ENCODE results near the gene TNNI2.
A peak's percentile ranks its signal among the peaks of the same experiment; 100 is the strongest.

The TNNI2 gene

DNA sequence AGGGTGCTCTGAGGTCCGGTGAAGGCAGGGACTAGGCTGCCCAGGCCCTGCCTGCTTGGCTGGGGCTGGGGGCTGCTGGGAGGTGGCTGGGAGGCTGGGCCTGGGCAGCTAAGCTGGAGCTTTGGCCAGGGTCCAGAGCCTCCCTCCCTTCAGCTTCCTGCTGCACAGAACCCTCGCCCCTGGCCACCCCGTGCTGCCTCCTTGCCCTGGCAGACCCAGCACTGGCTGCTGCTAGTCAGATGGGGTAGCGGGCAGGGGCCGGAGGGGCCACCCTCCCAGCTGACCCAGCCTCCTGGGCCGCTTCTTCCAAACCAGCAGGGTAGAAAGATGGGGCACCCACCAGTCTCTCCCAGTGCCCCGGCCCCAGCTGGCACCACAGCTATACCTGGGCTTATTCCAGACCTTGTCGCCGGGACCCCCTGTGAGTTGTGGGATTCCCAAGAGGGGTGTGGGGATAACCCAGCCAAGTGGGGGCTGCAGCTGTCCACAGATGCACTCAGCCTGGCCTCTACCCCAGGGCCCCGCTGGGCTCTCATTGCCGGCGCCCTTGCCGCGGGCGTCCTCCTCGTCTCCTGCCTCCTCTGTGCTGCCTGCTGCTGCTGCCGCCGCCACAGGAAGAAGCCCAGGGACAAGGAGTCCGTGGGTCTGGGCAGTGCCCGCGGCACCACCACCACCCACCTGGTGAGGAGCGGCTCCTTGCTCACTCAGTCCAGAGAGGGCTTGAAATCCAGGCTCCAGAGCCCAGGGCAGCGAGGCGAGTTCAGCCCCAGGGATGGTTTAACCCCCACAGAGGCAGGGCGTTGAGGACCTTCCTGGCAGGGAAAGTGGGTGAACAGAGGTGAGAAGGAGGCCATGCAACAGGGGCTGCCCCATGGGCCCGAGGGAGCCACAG lies 3.8 kb upstream of the TNNI2 start, which contains the start of gene SYT8:
Gene SYT8, plus strand, starts transcription at position 212 of the 892 bp plus-strand sequence. Its CDS starts 116 bp downstream, at position 328.
- no peak for DNase-seq

DNA sequence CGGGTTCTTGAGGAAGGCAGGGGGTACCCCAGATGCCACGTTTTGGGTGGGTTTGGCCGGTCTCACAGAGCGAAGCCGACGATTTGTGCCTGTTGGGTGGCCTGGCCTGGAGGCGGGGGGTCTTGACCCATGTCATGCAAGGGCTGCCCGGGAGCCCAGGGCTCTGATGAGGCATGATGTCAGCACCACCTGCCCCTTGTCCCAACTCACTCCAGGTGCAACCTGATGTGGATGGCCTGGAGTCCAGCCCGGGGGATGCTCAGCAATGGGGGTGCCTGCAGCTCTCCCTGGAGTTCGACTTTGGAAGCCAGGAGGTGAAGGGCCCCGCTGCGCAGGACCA lies 3.1 kb upstream of the TNNI2 start:
- DNase-seq, result no peak

DNA sequence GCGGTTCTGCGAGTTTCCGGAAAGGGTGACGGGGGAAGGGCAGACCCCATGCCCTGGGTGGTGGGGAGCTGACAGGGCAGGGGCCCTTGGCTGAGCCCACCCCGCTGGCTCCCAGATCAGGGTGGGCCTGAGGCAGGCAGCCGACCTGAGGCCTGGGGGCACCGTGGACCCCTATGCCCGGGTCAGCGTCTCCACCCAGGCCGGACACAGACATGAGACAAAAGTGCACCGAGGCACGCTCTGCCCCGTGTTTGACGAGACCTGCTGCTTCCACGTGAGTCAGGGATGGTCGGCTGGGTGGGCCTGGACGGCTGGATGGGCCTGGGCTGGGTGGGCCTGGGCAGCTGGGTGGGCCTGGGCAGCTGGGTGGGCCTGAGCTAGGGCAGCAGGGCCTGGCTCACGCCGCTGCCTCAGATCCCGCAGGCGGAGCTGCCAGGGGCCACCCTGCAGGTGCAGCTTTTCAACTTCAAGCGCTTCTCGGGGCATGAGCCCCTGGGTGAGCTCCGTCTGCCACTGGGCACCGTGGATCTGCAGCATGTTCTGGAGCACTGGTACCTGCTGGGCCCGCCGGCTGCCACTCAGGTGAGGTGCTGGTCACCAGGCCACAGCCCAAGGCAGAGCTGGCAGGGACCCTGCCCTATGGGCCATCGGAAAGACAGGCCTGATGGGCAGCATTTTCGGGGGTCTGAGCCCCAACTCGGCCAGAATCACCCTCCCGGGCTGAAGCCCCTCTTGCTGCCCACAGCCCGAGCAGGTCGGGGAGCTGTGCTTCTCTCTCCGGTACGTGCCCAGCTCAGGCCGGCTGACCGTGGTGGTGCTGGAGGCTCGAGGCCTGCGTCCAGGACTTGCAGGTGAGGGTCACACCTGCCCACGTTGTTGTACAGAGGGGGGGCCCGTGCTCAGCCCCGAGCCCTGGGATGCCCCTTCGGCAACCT lies 2.5 kb upstream of the TNNI2 start:
- DNase-seq, result no peak

DNA sequence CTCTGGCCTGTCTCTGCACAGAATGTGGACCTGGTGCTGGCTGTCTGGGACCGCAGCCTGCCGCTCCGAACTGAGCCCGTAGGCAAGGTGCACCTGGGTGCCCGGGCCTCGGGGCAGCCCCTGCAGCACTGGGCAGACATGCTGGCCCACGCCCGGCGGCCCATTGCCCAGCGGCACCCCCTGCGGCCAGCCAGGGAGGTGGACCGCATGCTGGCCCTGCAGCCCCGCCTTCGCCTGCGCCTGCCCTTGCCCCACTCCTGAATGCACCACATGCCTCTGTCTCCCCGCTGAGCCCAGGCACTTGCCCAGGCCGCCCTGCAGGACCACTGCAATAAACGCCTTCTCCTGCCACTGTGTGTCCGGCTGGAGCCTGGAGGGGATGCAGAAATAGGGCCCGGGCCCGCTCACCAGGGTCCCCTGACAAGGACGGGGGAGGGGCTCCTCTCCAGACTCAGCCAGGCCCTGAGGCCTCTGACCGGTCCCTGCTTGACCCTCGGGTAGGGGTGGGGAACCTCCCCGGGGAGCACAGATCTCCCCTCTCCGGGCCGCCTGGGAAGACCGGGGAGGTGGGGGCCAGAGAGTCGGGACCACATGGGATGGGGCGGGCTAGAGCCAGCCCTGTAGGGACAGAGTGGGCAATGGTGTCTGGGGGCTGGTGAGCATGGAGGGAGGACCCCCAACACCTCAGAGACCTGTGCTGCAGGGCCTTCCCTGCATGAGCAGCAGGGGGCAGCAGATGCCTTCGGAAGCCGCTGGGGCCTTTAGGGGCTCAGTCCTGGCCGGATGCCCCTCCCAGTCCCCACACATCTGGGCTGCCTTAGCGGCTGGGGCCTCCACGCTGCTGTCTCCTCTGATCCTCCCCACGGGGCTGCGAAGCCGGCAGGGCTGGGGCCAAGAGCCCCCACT lies 1.4 kb upstream of the TNNI2 start:
- DNase-seq, result peak; percentile 26 to 61

DNA sequence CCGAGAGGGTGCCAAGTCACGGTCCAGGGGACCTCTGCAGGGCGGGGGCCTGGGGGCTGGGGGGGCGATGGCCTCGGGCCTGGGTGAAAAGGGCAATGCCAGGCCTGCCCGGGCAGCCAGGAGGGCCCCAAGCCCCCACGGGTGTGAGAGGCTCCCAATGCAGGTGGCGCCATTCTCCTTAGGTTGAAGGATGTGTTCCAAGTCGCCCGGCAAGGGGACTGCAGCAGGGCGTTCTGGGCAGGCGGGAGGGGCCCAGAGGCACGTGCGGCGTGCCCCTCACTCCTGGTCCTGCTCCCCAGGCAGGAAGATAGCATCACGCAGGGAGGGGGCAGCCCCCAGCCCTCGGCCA lies 730 bp upstream of the TNNI2 start:
- no peak for DNase-seq

DNA sequence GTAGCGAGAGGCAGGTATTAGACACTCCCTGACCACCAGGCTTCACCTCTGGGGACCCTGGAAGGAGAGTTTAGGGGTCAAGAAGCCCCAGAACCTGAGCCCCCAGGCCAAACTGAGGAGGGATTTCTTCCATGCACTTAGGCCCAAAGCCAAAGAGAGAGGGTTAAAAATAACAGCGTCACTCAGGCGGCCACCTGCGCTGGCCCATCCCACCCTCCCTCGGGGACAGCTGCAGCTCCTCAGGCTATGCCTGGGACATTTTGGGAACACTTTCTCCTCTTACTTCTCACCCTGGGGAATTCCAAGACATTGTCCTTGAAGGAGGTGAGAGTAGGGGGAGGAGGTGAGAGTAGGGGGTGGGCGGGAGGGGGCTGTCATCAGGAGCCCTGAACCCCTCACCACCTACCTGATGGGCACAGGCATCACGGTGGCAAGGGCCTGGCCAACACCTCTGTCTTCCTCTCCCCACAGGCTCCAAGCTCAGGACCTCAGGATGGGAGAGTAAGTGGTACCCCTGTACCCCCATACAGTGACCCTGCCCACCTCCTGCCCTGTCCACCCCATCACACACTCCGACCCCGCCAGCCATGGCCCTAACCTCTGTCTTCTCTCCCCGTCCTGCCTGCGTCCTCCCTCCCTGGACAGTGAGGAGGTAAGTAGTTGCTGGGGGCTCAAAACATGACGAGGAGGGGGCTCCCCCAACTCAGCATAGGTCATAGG lies 583 bp downstream of the TNNI2 start:
- DNase-seq, result no peak

DNA sequence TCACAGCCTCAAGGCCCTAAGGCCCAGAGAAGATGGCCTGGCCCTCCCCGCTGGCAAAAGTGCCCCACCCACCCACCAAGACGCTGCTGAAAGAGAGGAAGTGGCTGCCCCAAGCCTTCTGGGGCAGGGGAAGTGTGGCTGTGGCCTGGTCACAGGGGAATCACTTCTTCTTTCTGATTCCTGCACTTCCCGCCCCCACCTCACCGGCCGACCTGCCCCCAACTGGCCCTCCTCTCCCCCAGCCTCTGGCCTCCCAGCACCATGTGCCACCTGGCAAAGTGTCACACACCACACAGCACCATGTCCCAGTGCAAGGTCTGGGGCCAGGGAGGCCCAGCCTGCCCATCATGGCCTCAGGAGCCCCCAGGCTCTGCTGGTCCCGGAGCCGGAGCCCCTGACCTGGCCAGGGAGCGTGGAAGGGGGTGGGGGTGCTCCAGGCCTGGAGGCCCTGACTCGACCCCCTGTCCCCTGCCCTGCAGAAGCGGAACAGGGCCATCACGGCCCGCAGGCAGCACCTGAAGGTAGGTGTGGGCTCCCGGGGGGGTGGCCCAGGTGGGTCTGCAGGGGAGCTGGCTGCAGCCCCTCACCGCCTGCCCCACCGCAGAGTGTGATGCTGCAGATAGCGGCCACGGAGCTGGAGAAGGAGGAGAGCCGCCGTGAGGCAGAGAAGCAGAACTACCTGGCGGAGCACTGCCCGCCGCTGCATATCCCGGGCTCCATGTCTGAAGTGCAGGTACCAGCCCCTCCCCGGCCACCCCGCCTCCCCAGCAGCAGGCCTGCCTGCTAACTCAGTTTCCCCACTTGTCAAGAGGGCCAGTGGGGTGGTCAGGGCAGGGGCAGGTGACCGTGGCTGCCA lies 1.4 kb downstream of the TNNI2 start:
- DNase-seq, result peak; percentile 88

DNA sequence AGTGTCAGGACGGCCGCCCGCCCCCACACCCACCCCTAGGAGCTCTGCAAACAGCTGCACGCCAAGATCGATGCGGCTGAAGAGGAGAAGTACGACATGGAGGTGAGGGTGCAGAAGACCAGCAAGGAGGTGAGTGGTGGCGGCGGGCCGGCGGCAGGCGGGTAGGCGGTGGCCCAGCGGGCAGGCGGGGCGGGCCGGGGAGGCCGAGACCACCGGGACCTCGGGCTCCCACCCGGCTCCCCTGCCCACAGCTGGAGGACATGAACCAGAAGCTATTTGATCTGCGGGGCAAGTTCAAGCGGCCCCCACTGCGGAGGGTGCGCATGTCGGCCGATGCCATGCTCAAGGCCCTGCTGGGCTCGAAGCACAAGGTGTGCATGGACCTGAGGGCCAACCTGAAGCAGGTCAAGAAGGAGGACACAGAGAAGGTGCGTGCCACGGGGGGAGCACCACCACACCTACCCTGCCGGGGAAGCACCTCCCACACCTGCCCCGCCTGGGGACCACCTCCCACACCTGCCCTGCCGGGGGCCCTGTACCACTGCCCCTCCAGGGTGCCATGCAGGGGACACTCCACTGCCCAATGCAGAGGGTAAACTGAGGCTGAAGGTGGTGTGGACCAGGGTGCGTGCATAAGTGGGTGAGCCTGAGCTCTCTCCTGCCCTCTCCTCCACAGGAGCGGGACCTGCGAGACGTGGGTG lies 2.1 kb downstream of the TNNI2 start:
- DNase-seq, result no peak

DNA sequence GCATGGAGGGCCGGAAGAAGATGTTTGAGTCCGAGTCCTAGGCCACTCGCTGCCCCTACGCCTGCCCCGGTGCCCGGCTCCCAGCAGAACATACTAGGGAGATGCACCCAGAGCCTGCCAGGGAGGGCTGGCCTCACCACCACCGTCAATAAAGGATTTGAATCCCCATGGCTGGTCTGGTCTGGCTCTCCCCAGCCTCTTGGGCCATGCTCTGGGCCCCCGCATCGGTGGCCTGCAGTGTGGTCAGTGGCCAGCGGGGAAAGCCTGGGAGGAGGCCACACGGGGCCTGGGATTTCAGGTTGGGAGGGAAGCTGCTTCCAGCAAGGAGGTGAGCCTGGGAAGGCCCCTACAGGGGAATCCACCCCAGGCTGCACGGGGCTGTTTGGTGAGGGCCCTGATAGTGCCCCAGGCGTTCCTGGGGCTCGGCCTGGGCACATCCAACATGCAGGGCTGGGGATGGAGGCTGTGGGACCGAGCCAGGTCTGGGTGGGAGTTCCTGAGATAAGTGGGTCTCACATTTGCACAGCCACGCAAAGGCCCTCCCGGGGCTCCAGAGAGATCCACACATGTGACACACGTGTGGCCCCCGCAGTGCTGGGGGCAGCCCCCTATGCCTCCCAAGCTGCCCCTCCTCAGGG lies 2.8 kb downstream of the TNNI2 start:
- DNase-seq, result no peak

DNA sequence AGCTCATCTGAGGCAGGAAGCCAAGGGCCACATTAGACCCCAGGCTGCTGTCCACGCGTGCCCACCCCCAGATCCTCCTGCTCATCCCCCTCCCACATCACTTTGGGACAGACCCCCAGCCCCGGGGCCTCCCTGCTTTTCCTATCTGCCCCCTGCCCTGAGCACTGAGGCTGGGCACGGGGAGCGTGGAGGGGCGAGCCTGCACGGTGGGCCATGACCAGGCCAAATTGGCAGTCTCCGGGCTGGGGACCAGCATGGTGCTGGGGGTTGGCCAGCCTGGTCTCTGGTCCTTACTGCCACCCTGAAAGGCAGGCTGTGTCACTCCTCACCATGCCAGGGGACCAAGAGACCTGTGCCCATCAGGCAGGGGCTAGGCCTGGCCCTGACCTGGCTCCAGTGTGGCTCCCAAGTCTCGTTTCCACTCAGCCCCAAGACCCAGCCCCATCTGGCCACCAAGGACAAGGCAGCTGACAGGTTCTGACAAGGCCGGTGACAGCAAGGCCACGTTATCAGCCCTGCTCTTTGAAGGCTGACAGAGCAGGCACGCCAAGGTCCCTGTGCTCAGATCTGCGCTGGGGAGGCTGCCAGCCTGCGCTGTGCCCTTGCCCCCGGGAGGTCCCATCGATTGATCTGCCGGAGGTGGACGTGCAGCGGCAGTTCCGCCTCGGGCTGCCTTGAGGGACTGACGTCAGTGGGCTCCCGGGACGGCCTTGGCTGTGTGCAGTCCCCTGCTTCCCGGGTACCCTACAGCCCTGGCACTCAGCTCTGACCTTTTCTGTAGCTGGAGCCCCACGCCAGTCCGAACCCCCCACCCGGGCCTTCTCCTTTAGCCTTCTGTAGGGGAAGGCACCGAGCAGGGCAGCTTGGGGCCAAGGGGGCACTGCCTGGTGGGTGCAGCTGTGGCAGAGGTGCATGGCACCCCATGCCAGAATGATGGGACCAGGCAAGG lies 3.6 kb downstream of the TNNI2 start:
- DNase-seq, result no peak

DNA sequence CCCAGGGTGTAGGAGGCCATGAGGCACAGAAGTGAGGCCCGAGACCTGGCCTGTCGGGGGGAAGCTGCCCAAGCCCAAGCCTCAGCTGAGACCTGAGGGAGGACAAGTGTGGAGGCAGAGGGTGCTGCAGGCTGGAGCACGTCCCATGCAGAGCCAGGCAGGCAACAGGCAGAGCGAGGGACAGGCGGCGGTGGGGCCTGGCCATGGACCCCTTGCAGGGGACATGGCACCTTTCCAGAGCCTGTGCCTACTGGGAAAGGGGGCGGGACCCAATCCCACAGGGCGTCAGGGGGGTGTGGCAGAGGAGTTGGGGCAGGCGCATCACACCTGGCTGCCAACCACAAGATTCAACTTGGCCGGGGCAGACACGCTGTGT lies 4.3 kb downstream of the TNNI2 start:
- no peak for DNase-seq

DNA sequence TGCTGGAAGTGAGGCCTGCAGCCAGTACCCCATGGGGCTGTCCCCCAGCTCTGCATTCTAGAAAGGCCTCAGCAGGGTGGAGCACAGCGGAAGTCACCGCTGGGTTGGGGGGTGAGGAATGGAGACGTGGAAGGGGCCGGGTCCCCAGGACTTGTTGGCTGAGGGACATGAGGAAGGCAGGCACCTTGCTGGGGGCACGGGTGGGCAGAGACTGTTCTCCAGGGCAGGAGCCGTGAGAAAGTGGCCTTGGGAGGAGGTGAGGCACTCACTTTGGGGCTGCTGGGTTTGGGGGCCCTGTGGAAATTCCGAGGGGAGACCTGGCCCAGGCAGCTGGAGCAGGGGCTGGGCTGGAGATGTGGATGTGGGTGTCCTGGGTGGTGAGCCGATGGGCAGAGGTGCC lies 5.0 kb downstream of the TNNI2 start:
- DNase-seq, result no peak

DNA sequence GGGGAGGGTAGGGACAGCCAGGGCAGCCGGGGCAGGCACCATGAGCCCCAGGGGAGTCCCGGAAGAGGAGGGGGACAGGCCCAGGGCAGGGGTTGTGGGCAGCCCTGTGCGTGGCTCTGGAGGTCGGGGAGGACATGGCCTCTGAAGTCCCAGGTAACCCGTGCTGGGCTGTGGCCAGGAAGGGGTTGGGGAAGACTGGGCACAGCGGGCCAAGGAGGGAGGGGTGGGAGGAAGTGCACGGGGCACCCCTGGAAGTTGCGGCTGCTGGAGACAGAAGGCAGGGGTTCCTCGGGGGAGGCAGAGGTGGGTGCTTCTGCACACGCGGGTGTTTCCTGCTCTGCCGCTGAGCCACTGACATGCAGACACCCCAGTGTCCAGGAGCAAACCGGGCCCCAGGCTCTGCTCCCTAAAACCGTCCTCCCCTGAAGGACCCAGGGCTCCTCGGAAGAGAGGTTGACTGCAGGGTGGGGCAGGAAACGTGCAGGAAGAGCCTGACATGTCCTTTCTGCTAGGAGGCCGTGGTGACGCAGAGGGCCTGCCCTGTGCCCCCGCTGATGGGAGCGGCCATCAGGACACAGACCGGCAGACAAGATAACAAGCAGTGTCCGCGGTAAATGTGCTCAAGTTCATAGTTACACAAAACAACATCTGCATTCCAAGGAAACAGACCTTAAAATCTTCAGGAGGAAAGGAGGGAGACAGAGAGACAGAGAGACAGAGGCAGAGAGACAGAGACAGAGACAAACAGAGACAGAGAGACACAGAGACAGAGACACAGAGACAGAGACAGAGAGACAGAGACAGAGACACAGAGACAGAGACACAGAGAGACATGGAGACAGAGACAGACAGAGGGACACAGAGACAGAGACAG lies 5.7 kb downstream of the TNNI2 start:
- DNase-seq, result peak; percentile 36 to 51

DNA sequence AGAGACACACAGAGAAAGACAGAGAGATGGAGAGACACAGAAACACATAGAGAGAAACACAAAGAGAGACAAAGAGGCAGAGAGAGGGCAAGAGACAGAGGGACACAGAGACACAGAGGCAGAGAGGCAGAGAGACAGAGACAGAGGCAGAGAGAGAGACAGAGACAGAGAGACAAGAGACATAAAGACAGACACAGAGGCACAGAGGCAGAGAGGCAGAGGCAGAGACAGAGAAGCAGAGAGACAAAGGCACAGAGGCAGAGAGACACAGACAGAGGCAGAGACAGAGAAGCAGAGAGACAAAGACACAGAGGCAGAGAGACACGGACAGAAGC lies 6.3 kb downstream of the TNNI2 start:
- no peak for DNase-seq

DNA sequence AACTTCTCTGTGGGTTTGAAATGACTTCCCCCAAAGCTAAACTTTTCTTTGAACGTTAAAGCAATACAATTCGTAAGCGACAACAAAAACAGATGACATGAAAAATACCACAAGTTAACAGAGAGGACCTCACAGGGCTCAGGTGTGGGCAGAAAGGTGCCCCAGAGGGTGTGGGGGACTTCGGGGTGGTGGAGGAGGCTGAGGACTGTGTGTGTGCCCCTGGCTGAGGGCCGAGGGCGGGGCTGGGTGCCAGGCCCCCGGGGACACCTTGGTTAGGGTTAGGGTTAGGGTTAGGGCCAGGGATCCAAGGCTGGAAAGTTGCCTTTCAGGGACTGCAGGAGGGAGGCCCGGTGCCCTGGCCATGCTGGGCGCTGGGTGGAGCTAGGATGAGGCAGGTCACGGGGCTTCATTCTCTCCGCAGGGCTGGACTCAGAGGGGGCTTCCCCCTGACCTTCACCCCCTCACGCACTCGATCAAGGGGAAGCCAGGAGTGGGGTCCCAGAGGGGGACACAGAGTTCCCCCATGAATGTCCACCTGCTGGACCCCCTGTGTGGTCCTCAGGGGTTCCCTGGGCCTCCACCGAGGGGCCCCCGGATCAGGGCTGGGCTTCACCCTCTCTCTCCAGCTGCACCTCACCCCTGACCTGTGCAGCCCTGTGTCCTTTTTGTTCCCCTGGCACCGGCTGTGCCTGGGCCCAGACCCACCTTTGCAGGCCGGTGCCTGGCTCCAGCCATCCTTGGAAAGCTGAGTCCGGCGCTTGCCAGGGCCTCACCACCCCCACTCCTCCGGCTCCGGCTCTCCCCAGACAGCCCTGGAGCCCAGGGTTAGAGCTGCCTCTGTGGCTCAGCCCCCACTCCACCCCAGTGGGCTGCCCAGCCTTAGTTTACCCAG lies 7.0 kb downstream of the TNNI2 start:
- DNase-seq, result no peak

DNA sequence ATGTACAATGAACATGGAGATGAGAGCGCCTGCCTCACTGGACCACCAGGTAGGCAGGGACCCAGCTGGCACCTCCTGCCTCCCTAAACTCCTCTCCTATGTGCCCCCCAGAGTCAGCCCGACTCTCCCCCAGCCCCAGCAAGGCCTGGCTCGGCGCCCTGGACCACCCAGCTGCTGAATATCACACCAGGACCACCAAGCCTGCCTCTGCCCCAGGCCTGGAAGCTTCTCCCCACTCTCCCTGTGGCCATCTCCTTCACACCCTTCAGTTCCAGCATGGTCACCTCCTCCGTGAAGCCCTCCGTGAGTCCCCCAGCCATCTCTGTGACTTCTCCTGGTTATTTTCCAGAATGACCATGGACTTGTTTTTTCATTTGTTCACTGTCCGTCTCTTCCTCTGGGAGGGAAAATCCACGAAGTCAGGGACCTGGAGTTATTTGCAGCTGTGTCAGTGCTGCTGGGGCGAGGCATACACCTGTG lies 7.7 kb downstream of the TNNI2 start:
- no peak for DNase-seq
